ENCODE results near the gene TENM3.

GRCh38 chr4:182699201-182699600 is 456.0 kb downstream of the TENM3 start:
- no peak for TF ChIP-seq CTCF (IDR thresholded peaks at IDR 0.05)
- no peak for TF ChIP-seq POLR2A (IDR thresholded peaks at IDR 0.05)

Measured in adrenal gland (tissue), 5 donors.